Measurements from ENCODE around the gene MCC. TPM values are rescaled to one million over a fixed set of nuclear protein-coding genes. Genes with fewer than 3 reads are reported as not detected.

The MCC gene
- total and polyA plus RNA-seq, 4 donors, result 1.6 to 38.6 (median 11.2) TPM

DNA sequence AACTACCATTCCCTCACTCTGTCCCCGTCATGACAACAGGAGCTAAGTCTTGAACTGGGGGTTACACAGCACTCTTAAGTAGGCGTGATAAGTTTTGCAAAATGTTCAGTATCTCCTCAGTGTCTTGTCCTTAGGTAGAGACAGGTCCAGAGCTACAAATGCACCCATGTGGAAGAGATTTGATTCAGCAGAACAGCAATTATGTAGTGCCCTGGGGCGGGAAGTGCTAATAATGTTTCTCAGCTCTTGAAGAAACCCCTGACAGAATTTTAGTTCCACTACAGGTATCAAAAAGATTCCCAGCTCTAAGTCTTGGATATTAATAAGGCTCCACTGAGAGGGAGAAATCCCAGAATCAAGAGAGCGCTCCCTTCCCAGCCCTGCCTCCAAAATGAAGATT is 462.0 kb downstream of the MCC start:
- Histone ChIP-seq H3K4me1 (ENCODE audit: control insufficient read depth in 5 of 5, insufficient read depth in 5 of 5, low read length in 5 of 5) (peaks cover 0 to 18% (median 4%) of the 10 kb centered on the region in 5 donors), H3K9me3 (ENCODE audit: control insufficient read depth in 4 of 4, insufficient read depth in 3 of 4, low read length in 3 of 4) (no peaks in the 10 kb centered on the region), H3K27ac (ENCODE audit: low read depth in 1 of 2, low read length in 1 of 2) (no peak overlapping the region), H3K27me3 (ENCODE audit: control insufficient read depth in 3 of 3, insufficient read depth in 3 of 3, low read length in 2 of 3) (no peaks in the 10 kb centered on the region), H3K36me3 (ENCODE audit: control insufficient read depth in 4 of 4, insufficient read depth in 4 of 4, low read length in 4 of 4) (peaks cover 13 to 22% (median 16%) of the 10 kb centered on the region in 4 donors), H3K4me3 (no peak overlapping the region), H3K9ac (ENCODE audit: insufficient read depth in 1 of 2, low read length in 2 of 2) (no peak overlapping the region)
- WGBS, 2 donors, result 99% methylated on average over 4 of the region's 4 CpGs
- DNase-seq, result no peak
- ATAC-seq (ENCODE audit: insufficient read depth, low FRiP score), result no peak
- no peak for TF ChIP-seq CTCF (IDR thresholded peaks at IDR 0.05; ENCODE audit: control extremely low read depth, extremely low read depth)

GRCh38 chr5:113025596-113025995 is 462.7 kb downstream of the MCC start:
- ATAC-seq (ENCODE audit: insufficient read depth, low FRiP score) (no peak), DNase-seq (no peak)
- Histone ChIP-seq H3K4me3 (no peak overlapping the region), H3K27ac (ENCODE audit: low read depth in 1 of 2, low read length in 1 of 2) (no peak overlapping the region), H3K27me3 (ENCODE audit: control insufficient read depth in 3 of 3, insufficient read depth in 3 of 3, low read length in 2 of 3) (no peaks in the 10 kb centered on the region), H3K36me3 (ENCODE audit: control insufficient read depth in 4 of 4, insufficient read depth in 4 of 4, low read length in 4 of 4) (peaks cover 13 to 22% (median 16%) of the 10 kb centered on the region in 4 donors), H3K9me3 (ENCODE audit: control insufficient read depth in 4 of 4, insufficient read depth in 3 of 4, low read length in 3 of 4) (no peaks in the 10 kb centered on the region), H3K4me1 (ENCODE audit: control insufficient read depth in 5 of 5, insufficient read depth in 5 of 5, low read length in 5 of 5) (peaks cover 0 to 18% (median 4%) of the 10 kb centered on the region in 5 donors), H3K9ac (ENCODE audit: insufficient read depth in 1 of 2, low read length in 2 of 2) (no peak overlapping the region)
- no peak for TF ChIP-seq CTCF (IDR thresholded peaks at IDR 0.05; ENCODE audit: control extremely low read depth, extremely low read depth)
- WGBS, 2 donors, result 93 to 94% methylated on average over 4 of the region's 4 CpGs

DNA sequence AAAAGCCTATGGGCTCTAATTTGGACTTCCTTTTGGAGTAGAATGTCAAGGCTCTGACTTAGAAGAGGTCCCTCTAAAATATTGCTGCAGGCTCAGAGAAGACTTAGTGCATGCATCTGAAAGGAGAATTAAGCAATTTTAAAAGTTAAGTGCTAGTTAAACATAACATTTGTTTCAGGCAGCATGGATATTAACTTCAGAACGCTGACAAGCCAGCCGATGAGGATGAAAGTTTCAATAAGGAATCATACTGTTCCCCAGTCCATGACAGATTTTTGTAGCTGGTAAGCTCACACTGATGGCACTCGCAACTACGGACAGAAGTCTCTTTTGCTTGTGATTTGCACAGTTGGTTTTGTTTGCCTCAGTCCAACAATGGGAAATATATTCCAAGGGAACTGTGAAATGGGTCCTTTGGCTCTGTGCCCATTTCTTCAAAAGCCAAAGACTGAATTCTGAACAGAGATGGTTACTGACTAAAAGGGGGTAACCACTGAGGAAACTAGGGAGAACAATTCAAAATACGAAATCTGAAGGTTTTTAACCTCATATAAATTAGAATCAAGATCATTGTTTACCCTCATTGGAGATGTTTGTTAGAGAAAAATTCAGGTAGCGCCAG is 464.1 kb downstream of the MCC start:
- ATAC-seq (ENCODE audit: insufficient read depth, low FRiP score), result no peak
- H3K4me1 ChIP-seq (ENCODE audit: control insufficient read depth in 5 of 5, insufficient read depth in 5 of 5, low read length in 5 of 5), result peaks cover 0 to 18% (median 4%) of the 10 kb centered on the region in 5 donors
- WGBS, 2 donors, result 72 to 91% methylated on average over 6 of the region's 6 CpGs

More for the DNA sequence above, 464.1 kb downstream of the MCC start:
- TF ChIP-seq CTCF (IDR thresholded peaks at IDR 0.05; ENCODE audit: control extremely low read depth, extremely low read depth), result no peak
- no peak overlapping the region for H3K9ac ChIP-seq (ENCODE audit: insufficient read depth in 1 of 2, low read length in 2 of 2)
- no peak overlapping the region for H3K27ac ChIP-seq (ENCODE audit: low read depth in 1 of 2, low read length in 1 of 2)
- DNase-seq, result peak in 2 of 3 donors; percentile 75 to 89
- H3K4me3 ChIP-seq, result no peak overlapping the region
- peaks cover 13 to 22% (median 16%) of the 10 kb centered on the region in 4 donors for H3K36me3 ChIP-seq (ENCODE audit: control insufficient read depth in 4 of 4, insufficient read depth in 4 of 4, low read length in 4 of 4)
- H3K27me3 ChIP-seq (ENCODE audit: control insufficient read depth in 3 of 3, insufficient read depth in 3 of 3, low read length in 2 of 3), result no peaks in the 10 kb centered on the region
- H3K9me3 ChIP-seq (ENCODE audit: control insufficient read depth in 4 of 4, insufficient read depth in 3 of 4, low read length in 3 of 4), result no peaks in the 10 kb centered on the region
